Measurements from ENCODE around the gene PCNX1.

- no peak for TF ChIP-seq EZH2 (IDR thresholded peaks at IDR 0.05)
- no peak for TF ChIP-seq POLR2AphosphoS5 (IDR thresholded peaks at IDR 0.05; ENCODE audit: borderline replicate concordance, low read depth, low read length)
- TF ChIP-seq FOXP2 (optimal IDR thresholded peaks at IDR 0.05; ENCODE audit: control extremely low read depth, extremely low read length, insufficient read depth), result no peak
These were observed 92.8 kb downstream of the PCNX1 start for GRCh38 chr14:71000091-71000490.

All from SK-N-MC (cell line).